GM21515 (cell line): Measurements from ENCODE around the gene ROBO2.

ENCODE experiments used
- ATAC-seq: cut with Tn5 transposase; IDR thresholded peaks from one replicate; pipeline ENCODE4 v1.9.1; 2021; ENCODE audit not compliant: unreplicated experiment

ROBO2 gene

DNA sequence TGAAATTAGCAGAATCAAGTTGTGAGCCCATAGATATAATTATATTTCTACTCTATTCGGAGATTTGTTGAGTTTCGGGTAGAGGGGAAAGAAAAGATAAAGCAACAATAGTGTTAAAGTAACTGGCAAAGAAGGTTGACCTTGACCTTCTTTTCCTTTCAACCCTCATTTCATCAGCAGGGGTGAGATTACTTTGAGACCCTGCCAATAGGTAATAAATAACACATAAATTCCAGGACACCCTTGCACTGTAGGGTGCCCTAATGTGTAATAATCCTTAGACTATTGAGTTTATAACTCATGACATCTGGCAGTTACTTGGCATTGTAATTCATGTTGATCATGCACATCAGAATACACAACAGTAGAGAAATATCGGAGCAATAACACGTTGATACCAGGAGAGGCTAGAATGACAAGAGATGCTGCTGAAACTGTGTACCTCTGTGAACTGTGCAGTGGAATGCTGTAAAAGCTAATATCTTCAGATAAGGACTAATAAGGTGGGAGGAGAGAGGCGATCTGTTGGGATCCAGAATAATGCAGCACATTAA is 426.7 kb downstream of the ROBO2 start:
- no peak for ATAC-seq

- ATAC-seq: no peak
Measured at GRCh38 chr3:77467702-77468625, 428.1 kb downstream of the ROBO2 start.

DNA sequence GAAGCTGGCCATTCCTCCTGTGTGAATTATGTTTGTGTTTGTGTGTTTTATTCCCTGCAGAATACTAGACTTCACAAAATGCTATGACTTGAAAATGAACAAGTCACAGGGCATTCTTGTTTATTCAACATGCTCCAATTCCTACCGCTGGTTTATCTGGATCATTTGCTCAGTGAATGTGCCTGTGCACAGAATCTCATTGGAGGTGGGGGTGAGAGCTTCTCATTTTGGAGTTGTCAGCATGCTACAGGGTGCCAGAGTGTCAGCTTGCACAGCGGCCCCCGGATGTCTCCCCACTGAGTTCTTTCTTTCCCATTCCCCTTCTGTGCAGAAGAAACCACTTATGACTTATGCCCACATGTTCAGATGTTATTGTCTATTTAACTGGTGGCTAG is 428.7 kb downstream of the ROBO2 start:
- no peak for ATAC-seq

- ATAC-seq: no peak
Measured at GRCh38 chr3:77475507-77475906, 435.6 kb downstream of the ROBO2 start.

DNA sequence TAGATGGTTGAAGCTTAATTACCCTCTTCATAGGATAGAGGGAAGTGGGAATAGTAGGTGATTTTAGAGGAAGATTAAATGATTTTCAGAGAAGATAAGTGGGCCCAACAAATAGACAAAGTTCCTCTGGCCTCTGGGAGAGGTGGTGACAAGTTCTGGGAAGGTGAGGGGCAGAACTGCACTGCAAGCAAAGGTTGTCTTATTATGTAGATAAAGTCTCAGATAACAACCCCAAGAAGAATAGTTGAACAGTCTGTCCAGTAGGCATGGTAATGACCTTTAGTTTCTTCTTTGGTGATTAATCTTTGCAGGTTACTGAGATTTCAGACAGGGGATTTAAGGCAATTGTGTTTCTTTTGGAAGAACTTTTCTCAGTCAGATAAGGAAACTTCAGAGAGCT is 439.1 kb downstream of the ROBO2 start:
- no peak for ATAC-seq

DNA sequence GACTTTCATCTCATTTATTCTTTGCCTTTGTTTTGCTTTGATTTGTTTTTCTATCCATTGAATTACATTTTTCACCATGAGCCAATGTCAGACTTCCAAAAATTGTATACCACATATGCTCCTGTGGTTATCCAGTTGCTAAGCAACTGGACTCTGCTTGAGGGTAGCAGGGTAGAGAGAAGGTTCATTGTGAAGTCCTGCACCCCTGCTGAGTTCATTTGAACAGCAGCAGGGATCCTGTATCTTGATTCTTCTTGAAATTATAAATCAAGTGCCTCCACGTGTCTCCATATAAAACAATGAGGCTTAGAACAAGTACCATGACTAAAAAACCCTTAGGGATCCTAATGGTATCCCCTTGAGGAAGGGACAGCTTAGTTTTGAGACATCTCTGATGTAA is 449.3 kb downstream of the ROBO2 start:
- no peak for ATAC-seq

DNA sequence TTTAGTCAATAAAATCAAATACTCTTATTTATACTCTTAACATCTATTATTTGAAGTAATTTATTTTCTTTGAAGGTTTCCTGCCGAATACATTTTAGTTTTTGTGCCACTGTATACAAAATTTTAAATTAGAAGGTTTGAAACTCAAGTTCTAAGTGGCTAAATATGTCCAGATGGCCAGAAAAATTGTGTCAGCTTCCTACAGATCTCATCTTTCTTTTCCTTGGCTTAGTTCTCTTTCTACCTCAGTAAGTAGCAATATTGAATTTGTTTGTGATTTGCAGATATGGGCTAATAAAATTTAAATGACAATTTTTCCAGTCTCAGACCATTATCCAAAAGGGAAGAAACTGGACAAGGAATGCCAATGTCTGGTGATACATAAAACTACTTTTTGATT is 452.1 kb downstream of the ROBO2 start:
- ATAC-seq: no peak

DNA sequence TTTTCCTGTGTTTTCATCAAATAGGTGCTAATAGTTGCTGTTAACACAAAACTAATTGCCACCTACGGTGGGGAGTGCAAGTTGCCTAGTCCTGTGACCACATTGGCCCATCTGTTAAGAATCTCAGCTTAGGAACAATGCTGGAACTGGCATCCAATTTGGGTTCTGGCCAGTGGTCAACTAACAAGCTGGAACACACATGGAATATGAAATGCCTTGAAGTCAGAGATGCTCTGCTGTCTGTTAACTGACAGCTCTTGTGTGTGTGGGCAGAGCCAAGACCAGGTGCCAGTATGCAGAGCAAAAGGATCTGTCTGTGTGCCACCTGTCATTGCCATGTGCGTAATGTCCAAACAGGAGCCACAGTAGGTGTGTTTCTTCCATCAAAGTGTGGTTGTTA is 460.8 kb downstream of the ROBO2 start:
- no peak for ATAC-seq

DNA sequence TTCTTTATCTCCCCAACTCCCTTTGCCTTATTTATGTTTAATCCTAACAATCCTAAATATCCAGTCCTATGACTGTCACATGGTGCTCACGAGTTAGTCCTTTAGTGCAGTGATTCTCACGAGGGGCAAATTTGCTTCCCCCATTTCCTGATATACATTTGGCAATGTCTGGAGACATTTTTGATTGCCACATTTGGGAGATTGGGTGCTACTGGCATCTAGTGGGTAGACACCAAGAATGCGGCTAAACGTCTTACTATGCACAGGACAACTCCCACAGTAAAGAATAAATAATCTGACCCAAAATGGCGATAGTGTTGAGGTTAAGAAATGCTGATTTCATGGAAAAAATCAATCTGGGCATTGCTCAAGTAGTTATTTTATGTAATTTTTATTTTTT is 466.5 kb downstream of the ROBO2 start:
- no peak for ATAC-seq

- ATAC-seq: no peak
Measured at GRCh38 chr3:77513542-77513941, 473.6 kb downstream of the ROBO2 start.

DNA sequence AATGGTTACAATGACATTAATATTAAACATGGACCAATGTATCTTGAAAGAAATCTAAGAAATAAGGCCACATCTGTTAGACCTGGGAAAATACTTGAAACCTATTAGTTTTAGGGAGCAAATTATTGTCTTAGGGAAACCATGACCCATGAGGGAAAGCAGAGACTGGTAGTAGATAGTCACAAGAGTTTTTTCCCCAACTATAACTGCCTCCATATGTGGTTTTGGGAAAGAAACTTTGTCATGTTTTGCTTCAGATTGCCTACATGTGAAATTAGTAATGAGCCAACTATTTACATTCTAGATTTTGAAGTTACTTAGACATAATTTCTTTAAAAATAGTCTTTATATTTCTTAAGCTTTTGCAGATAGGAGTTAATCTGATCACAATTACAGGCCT is 474.9 kb downstream of the ROBO2 start:
- no peak for ATAC-seq

GRCh38 chr3:77524463-77524862 is 484.6 kb downstream of the ROBO2 start:
- ATAC-seq: no peak

GRCh38 chr3:77524946-77525682 is 485.2 kb downstream of the ROBO2 start:
- no peak for ATAC-seq

DNA sequence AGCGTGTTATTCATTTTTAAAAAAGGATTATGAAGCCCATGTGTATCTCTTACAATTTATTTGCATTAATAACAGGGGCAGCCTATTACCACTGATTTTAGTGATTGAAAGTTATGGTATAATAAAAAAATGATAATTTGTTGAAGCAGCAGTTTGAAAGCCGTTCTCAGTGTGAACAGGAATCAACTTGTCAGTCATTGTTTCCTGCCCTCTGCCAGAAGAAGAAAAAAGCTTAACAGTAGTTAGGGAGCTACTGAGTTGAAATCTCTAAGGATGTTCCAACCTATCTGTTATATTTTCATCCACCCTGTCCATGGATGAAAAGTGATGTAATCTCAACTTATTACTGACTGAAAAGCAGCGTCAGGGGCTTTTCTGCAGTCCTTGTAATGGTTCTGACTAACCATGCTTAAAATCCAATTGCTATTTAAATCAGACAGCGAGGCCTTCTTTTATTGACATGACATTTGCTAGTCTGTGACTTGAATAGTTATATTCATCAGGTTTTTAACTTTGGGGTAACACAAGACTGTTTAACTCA is 486.7 kb downstream of the ROBO2 start:
- no peak for ATAC-seq

GRCh38 chr3:77529522-77529921 is 489.6 kb downstream of the ROBO2 start:
- no peak for ATAC-seq

- no peak for ATAC-seq
Measured at GRCh38 chr3:77530870-77531269, 491.0 kb downstream of the ROBO2 start.

- ATAC-seq: no peak
Measured at GRCh38 chr3:77535116-77535515, 495.2 kb downstream of the ROBO2 start.

DNA sequence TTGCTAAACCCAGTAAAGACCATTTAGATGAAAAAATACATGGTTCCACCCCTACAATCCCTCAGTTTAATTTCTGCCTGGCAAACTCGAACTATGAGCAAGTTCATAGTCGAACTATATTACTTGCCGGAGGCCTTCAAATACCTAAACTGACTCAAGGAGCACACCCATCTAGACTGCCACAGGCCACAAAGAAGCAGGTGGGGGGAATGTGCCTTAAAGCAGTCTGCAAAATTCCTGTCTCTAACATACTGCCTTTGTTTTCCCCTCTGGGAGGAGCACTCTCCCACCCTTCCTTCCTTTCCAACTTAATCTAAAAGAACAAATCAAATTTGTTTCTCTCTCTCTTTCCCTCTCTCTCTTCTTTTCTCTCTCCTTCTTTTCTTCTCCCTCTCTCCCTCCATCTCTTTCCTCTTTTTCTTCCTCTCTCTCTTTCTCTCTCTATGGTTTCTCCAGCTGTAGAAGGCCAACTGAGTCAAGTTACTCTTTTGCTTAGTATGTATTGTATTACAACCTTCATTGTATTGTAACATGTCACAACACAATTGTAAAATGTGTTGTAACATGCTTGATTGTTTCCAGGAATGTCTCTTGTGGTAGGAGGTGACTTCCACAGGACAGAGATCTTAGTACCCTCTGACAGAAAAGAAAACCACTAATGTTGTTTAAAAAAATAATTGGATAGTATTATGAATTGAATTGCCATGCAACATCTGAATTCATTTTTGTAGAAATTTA is 496.3 kb downstream of the ROBO2 start:
- ATAC-seq: no peak

GRCh38 chr3:77539014-77539413 is 499.1 kb downstream of the ROBO2 start:
- no peak for ATAC-seq

DNA sequence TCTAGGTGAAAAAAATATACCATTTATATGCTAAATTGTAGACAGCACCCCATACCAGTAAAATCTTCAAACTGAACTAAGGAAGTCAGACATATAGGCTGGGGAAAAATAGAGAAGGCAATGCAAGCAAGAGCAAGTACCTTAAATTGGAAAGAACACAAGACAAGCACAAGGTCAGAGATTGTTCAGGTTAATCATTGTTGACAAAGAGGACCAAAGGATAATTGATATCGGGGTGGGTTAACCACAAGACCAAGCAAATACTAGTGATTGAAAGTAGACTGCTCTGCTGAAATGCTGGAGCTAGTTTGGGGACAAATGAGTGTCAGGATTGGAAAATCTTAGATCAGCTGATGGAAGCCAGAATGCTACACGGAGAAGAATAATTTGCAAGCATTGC is 499.8 kb downstream of the ROBO2 start:
- ATAC-seq: no peak
